Uterus (tissue), 4 donors: ENCODE measurements around the gene CYP11A1. TPM values are rescaled to one million over a fixed set of nuclear protein-coding genes. Genes with fewer than 3 reads are reported as not detected.

ENCODE experiments used
- DNase-seq, 2 donors: peaks; one replicate each; pipeline ENCODE4 v3.0.0-alpha.2; 2019 to 2020
- H3K27ac ChIP-seq, 2 donors: fragments of 200-600 bp; sonication (generic); 1 replicate in 1 of 2; 2 replicates in 1 of 2; pipeline ENCODE4 v1.5.1; 2016 to 2018
- H3K27me3 ChIP-seq, 2 donors: fragments of 200-600 bp; sonication (generic); one replicate each; pipeline ENCODE4 v1.5.1; 2018 to 2019; ENCODE audit warnings: control low read depth in 1 of 2
- H3K36me3 ChIP-seq, 2 donors: fragments of 200-600 bp; sonication (generic); one replicate each; pipeline ENCODE4 v1.5.1; 2019; ENCODE audit warnings: control low read depth in 1 of 2
- H3K4me1 ChIP-seq, 2 donors: fragments of 200-600 bp; sonication (generic); one replicate each; pipeline ENCODE4 v1.5.1; 2018 to 2019; ENCODE audit warnings: control low read depth in 1 of 2
- H3K4me3 ChIP-seq, 2 donors: fragments of 200-600 bp; sonication (generic); 1 replicate in 1 of 2; 2 replicates in 1 of 2; pipeline ENCODE4 v1.5.1; 2018 to 2019; ENCODE audit warnings: mild to moderate bottlenecking in 1 of 2
- H3K9me3 ChIP-seq, 2 donors: fragments of 200-600 bp; sonication (generic); one replicate each; pipeline ENCODE4 v1.5.1; 2019; ENCODE audit warnings: control low read depth in 1 of 2
- CTCF ChIP-seq, 4 experiments: fragments of 200-600 bp in 2 of 4; fragments of 450-650 bp in 2 of 4; sonication (generic) in 2 of 4; IDR thresholded peaks; one replicate each; pipeline ENCODE4 v1.5.1; 2016 to 2019; ENCODE audit warnings: antibody characterized with exemption in 4 of 4, mild to moderate bottlenecking in 2 of 4, moderate library complexity in 1 of 4
- POLR2A ChIP-seq, 2 donors: fragments of 450-650 bp; IDR thresholded peaks; one replicate each; pipeline ENCODE4 v1.6.1; 2016; ENCODE audit warnings: antibody characterized with exemption in 2 of 2, mild to moderate bottlenecking in 1 of 2, moderate library complexity in 1 of 2
- intact Hi-C: fragments of 100-400 bp; cut with DNase I; formaldehyde crosslinking; loops from one replicate; pipeline ENCODE4 v1.15.1; 2023; ENCODE audit warnings: low total_unique reads
- total RNA-seq, 4 donors: library from RNA; depleted of rRNA in 3 of 4; stranded (reverse); fragments of >200 nt in 3 of 4; gene quantifications; one replicate each; pipeline versions ENCODE4 v1.1.0 to v1.2.4, GENCODE V29; 2014 to 2023
- donor health status: DM: yes; HTN: yes; CAD: no.

CYP11A1 gene
- total RNA-seq, 4 donors from 2014 or later, result 1.1 to 2.3 TPM; not detected in 2

GRCh38 chr15:74373731-74374647, 6.5 kb upstream of the CYP11A1 start:
- Histone ChIP-seq H3K36me3 (no peaks in the 10 kb centered on the region), H3K27me3 (no peaks in the 10 kb centered on the region), H3K4me3 (peak overlapping the region; percentile 38 to 50), H3K9me3 (no peaks in the 10 kb centered on the region), H3K27ac (peak overlapping the region in 1 of 2 donors; percentile 45), H3K4me1 (peaks cover 0 to 5% of the 10 kb centered on the region in 2 donors)
- TF ChIP-seq POLR2A (IDR thresholded peaks at IDR 0.05), result no peak
- TF ChIP-seq CTCF (IDR thresholded peaks at IDR 0.05), result peak; percentile 88 to 92 (median 90)
- intact Hi-C loops, result loop anchor here (10.0 kb wide), 1 partner anchor 251 kb away; no protein-coding TSS in a partner anchor
- DNase-seq, result peak; percentile 92

- H3K4me3 ChIP-seq, result no peak overlapping the region
- TF ChIP-seq CTCF (IDR thresholded peaks at IDR 0.05), result no peak
- no peak for TF ChIP-seq POLR2A (IDR thresholded peaks at IDR 0.05)
- no peak overlapping the region for H3K27ac ChIP-seq
- H3K27me3 ChIP-seq, result no peaks in the 10 kb centered on the region
- no peak for DNase-seq
- peaks cover 0 to 5% of the 10 kb centered on the region in 2 donors for H3K4me1 ChIP-seq
- H3K36me3 ChIP-seq, result no peaks in the 10 kb centered on the region
- intact Hi-C loops, result loop anchor here (10.0 kb wide), 1 partner anchor 252 kb away; no protein-coding TSS in a partner anchor
- H3K9me3 ChIP-seq, result no peaks in the 10 kb centered on the region
Measured at GRCh38 chr15:74373056-74373650, 5.7 kb upstream of the CYP11A1 start.

GRCh38 chr15:74370471-74370870, 3.0 kb upstream of the CYP11A1 start:
- Histone ChIP-seq H3K4me3 (no peak overlapping the region), H3K36me3 (no peaks in the 10 kb centered on the region), H3K9me3 (no peaks in the 10 kb centered on the region), H3K27ac (no peak overlapping the region), H3K27me3 (no peaks in the 10 kb centered on the region), H3K4me1 (peaks cover 0 to 5% of the 10 kb centered on the region in 2 donors)
- TF ChIP-seq CTCF (IDR thresholded peaks at IDR 0.05), result no peak
- no peak for DNase-seq
- intact Hi-C loops, result loop anchor here (10.0 kb wide), 1 partner anchor 254 kb away; no protein-coding TSS in a partner anchor

GRCh38 chr15:74369756-74370155, 2.3 kb upstream of the CYP11A1 start:
- Histone ChIP-seq H3K4me3 (no peak overlapping the region), H3K27me3 (no peaks in the 10 kb centered on the region), H3K36me3 (no peaks in the 10 kb centered on the region), H3K9me3 (no peaks in the 10 kb centered on the region), H3K27ac (no peak overlapping the region), H3K4me1 (peaks cover 0 to 4% of the 10 kb centered on the region in 2 donors)
- DNase-seq, result no peak
- TF ChIP-seq CTCF (IDR thresholded peaks at IDR 0.05) (no peak), POLR2A (IDR thresholded peaks at IDR 0.05) (no peak)
- intact Hi-C loops, result loop anchor here (10.0 kb wide), 1 partner anchor 255 kb away; no protein-coding TSS in a partner anchor
